ENCODE measurements around the gene EHHADH.
A peak's percentile ranks its signal among the peaks of the same experiment; 100 is the strongest.

EHHADH gene

GRCh38 chr3:185151964-185152409 is 101.9 kb downstream of the EHHADH start (continued):
- TF ChIP-seq, protein P1, sequence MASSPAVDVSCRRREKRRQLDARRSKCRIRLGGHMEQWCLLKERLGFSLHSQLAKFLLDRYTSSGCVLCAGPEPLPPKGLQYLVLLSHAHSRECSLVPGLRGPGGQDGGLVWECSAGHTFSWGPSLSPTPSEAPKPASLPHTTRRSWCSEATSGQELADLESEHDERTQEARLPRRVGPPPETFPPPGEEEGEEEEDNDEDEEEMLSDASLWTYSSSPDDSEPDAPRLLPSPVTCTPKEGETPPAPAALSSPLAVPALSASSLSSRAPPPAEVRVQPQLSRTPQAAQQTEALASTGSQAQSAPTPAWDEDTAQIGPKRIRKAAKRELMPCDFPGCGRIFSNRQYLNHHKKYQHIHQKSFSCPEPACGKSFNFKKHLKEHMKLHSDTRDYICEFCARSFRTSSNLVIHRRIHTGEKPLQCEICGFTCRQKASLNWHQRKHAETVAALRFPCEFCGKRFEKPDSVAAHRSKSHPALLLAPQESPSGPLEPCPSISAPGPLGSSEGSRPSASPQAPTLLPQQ (tag by site-specific recombination; IDR thresholded peaks at IDR 0.05): no peak
- TF ChIP-seq ZNF366 (tag by site-specific recombination; conservative IDR thresholded peaks at IDR 0.05) (0 out of 2 replicates have a peak, but pooled peaks have one; percentile 13), ZBTB7A (tag by site-specific recombination; IDR thresholded peaks at IDR 0.05; ENCODE audit: low read depth) (no peak), KLF9 (tag by site-specific recombination; IDR thresholded peaks at IDR 0.05; ENCODE audit: low read depth) (no peak), ZBTB20 (tag by site-specific recombination; IDR thresholded peaks at IDR 0.05) (peak; percentile 88), RBAK (tag by site-specific recombination; IDR thresholded peaks at IDR 0.05) (no peak)

GRCh38 chr3:185151101-185151963 is 102.5 kb downstream of the EHHADH start:
- no peaks in the 10 kb centered on the region for H3K4me1 ChIP-seq (ENCODE audit: control insufficient read depth, insufficient read depth, low read length)
- H3K36me3 ChIP-seq (ENCODE audit: control insufficient read depth in 2 of 2, insufficient read depth in 1 of 2, low read length in 2 of 2): no peaks in the 10 kb centered on the region
- POLR2A ChIA-PET: no interaction called here
- CTCF ChIA-PET: interaction anchor here (0.6 to 0.7 kb wide), 3 partner anchors 15 to 274 kb away, joined by 3 to 5 read pairs (median 3); no protein-coding TSS in a partner anchor
- TF ChIP-seq REST (tag by site-specific recombination; IDR thresholded peaks at IDR 0.05): no peak
- peak; percentile 72 for TF ChIP-seq PRDM1 (tag by site-specific recombination; IDR thresholded peaks at IDR 0.05)
- no peak overlapping the region; the same call in 1 of the 2 replicates for H3K4me3 ChIP-seq (ENCODE audit: low read depth, low read length)
- no peak overlapping the region for H3K27ac ChIP-seq (ENCODE audit: extremely low read depth, low read depth, low read length)
- no peaks in the 10 kb centered on the region for H3K9me3 ChIP-seq (ENCODE audit: control insufficient read depth, insufficient read depth, low read depth, low read length)

- POLR2A ChIA-PET: no interaction called here
- no peaks in the 10 kb centered on the region for H3K9me3 ChIP-seq (ENCODE audit: control insufficient read depth, insufficient read depth, low read depth, low read length)
- H3K4me1 ChIP-seq (ENCODE audit: control insufficient read depth, insufficient read depth, low read length): no peaks in the 10 kb centered on the region
- H3K27ac ChIP-seq (ENCODE audit: extremely low read depth, low read depth, low read length): no peak overlapping the region
- CTCF ChIA-PET: interaction anchor here (0.7 kb wide), 1 partner anchor 16 kb away, joined by 5 read pairs; no protein-coding TSS in a partner anchor
- H3K4me3 ChIP-seq (ENCODE audit: low read depth, low read length): no peak overlapping the region
- H3K36me3 ChIP-seq (ENCODE audit: control insufficient read depth in 2 of 2, insufficient read depth in 1 of 2, low read length in 2 of 2): no peaks in the 10 kb centered on the region
- TF ChIP-seq ZNF157 (tag by site-specific recombination; IDR thresholded peaks at IDR 0.05) (no peak), ZNF404 (tag by site-specific recombination; IDR thresholded peaks at IDR 0.05) (no peak), ZNF341 (tag by site-specific recombination; IDR thresholded peaks at IDR 0.05; ENCODE audit: low read depth) (no peak), ZNF792 (tag by site-specific recombination; IDR thresholded peaks at IDR 0.05) (no peak), ZNF354C (tag by site-specific recombination; IDR thresholded peaks at IDR 0.05; ENCODE audit: borderline replicate concordance, low read depth) (no peak), FEZF1 (tag by site-specific recombination; IDR thresholded peaks at IDR 0.05) (no peak), ZNF140 (tag by site-specific recombination; IDR thresholded peaks at IDR 0.05) (no peak), ZBTB48 (tag by site-specific recombination; IDR thresholded peaks at IDR 0.05) (no peak), ZNF558 (tag by site-specific recombination; IDR thresholded peaks at IDR 0.05) (no peak), ZNF23 (tag by site-specific recombination; IDR thresholded peaks at IDR 0.05; ENCODE audit: borderline replicate concordance) (no peak)
- TF ChIP-seq, protein P2, sequence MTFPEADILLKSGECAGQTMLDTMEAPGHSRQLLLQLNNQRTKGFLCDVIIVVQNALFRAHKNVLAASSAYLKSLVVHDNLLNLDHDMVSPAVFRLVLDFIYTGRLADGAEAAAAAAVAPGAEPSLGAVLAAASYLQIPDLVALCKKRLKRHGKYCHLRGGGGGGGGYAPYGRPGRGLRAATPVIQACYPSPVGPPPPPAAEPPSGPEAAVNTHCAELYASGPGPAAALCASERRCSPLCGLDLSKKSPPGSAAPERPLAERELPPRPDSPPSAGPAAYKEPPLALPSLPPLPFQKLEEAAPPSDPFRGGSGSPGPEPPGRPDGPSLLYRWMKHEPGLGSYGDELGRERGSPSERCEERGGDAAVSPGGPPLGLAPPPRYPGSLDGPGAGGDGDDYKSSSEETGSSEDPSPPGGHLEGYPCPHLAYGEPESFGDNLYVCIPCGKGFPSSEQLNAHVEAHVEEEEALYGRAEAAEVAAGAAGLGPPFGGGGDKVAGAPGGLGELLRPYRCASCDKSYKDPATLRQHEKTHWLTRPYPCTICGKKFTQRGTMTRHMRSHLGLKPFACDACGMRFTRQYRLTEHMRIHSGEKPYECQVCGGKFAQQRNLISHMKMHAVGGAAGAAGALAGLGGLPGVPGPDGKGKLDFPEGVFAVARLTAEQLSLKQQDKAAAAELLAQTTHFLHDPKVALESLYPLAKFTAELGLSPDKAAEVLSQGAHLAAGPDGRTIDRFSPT (tag by site-specific recombination; IDR thresholded peaks at IDR 0.05): no peak
- TF ChIP-seq, protein P3, sequence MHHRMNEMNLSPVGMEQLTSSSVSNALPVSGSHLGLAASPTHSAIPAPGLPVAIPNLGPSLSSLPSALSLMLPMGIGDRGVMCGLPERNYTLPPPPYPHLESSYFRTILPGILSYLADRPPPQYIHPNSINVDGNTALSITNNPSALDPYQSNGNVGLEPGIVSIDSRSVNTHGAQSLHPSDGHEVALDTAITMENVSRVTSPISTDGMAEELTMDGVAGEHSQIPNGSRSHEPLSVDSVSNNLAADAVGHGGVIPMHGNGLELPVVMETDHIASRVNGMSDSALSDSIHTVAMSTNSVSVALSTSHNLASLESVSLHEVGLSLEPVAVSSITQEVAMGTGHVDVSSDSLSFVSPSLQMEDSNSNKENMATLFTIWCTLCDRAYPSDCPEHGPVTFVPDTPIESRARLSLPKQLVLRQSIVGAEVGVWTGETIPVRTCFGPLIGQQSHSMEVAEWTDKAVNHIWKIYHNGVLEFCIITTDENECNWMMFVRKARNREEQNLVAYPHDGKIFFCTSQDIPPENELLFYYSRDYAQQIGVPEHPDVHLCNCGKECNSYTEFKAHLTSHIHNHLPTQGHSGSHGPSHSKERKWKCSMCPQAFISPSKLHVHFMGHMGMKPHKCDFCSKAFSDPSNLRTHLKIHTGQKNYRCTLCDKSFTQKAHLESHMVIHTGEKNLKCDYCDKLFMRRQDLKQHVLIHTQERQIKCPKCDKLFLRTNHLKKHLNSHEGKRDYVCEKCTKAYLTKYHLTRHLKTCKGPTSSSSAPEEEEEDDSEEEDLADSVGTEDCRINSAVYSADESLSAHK (tag by site-specific recombination; IDR thresholded peaks at IDR 0.05): no peak
Observed at GRCh38 chr3:185150561-185150960, 103.3 kb downstream of the EHHADH start.
